Smooth muscle cell (in vitro differentiated cells): ENCODE data around the gene MPC1. TPM values are rescaled to one million over a fixed set of nuclear protein-coding genes. Genes with fewer than 3 reads are reported as not detected.

Experiments used
- DNase-seq: peaks from one replicate; lab custom pipeline; 2025; ENCODE audit not compliant: unreplicated experiment; lab: John Stamatoyannopoulos, UW
- H2AFZ ChIP-seq: fragments of 200-600 bp; sonication (generic); 2 replicates; pipeline ENCODE4 v1.6.0; 2016; ENCODE audit warnings: antibody characterized with exemption, low read depth, mild to moderate bottlenecking
- H3F3A ChIP-seq: fragments of 200-600 bp; sonication (generic); 2 replicates; pipeline ENCODE4 v1.6.0; 2017; ENCODE audit warnings: antibody characterized with exemption, low read depth
- H3K27ac ChIP-seq: fragments of 200-600 bp; sonication (generic); 2 replicates; pipeline ENCODE4 v1.5.1; 2016; ENCODE audit warnings: low read depth, mild to moderate bottlenecking
- H3K27me3 ChIP-seq: fragments of 200-600 bp; sonication (generic); 2 replicates; pipeline ENCODE4 v1.6.1; 2016; ENCODE audit warnings: low read depth, mild to moderate bottlenecking
- H3K36me3 ChIP-seq: fragments of 200-600 bp; sonication (generic); 2 replicates; pipeline ENCODE4 v1.5.1; 2016; ENCODE audit warnings: low read depth
- H3K4me1 ChIP-seq: fragments of 200-600 bp; sonication (generic); 2 replicates; pipeline ENCODE4 v1.5.1; 2016; ENCODE audit warnings: low read depth
- H3K4me2 ChIP-seq: fragments of 200-600 bp; sonication (generic); 2 replicates; pipeline ENCODE4 v1.6.0; 2016; ENCODE audit warnings: mild to moderate bottlenecking
- H3K4me3 ChIP-seq: fragments of 200-600 bp; sonication (generic); 2 replicates; pipeline ENCODE4 v1.5.1; 2016; ENCODE audit warnings: mild to moderate bottlenecking
- H3K79me2 ChIP-seq: fragments of 200-600 bp; sonication (generic); 2 replicates; pipeline ENCODE4 v1.6.0; 2016; ENCODE audit warnings: low read depth, mild to moderate bottlenecking
- H3K9ac ChIP-seq: fragments of 200-600 bp; sonication (generic); 2 replicates; pipeline ENCODE4 v1.6.0; 2016; ENCODE audit warnings: low read depth
- H3K9me3 ChIP-seq: fragments of 200-600 bp; sonication (generic); replicated peaks from 2 replicates; pipeline ENCODE4 v1.5.1; 2016; ENCODE audit warnings: low read depth
- H4K20me1 ChIP-seq: fragments of 200-600 bp; sonication (generic); 2 replicates; pipeline ENCODE4 v1.6.0; 2016; ENCODE audit warnings: low read depth
- WGBS: methylation state at CpG from one replicate; pipeline ENCODE4 v1.1.7; 2016; ENCODE audit warnings: low lambda C conversion rate; 5-methylcytosine and 5-hydroxymethylcytosine counted together
- polyA plus RNA-seq: library from polyadenylated mRNA; unstranded; fragments of >200 nt; fragmentation: Nextera tagmentation; extraction: Ambion mirVana; gene quantifications from 2 replicates; pipeline ENCODE4 v1.2.1, GENCODE V29; 2016
- total RNA-seq: library from RNA; depleted of rRNA; stranded (reverse); fragments of >200 nt; gene quantifications from 2 replicates; pipeline ENCODE4 v1.2.3, GENCODE V29; 2014
- TF ChIP-seq, protein P1 (sequence below): fragments of 200-600 bp; sonication (generic); IDR thresholded peaks from 2 replicates; pipeline ENCODE4 v1.5.1; 2017; ENCODE audit warnings: borderline replicate concordance, mild to moderate bottlenecking, antibody characterized with exemption; ENCODE audit not compliant: insufficient read depth, poor library complexity, severe bottlenecking

The MPC1 gene
- total RNA-seq (36.5 and 49.0 TPM in 2 replicates), polyA plus RNA-seq (52.3 and 57.4 TPM in 2 replicates)

DNA sequence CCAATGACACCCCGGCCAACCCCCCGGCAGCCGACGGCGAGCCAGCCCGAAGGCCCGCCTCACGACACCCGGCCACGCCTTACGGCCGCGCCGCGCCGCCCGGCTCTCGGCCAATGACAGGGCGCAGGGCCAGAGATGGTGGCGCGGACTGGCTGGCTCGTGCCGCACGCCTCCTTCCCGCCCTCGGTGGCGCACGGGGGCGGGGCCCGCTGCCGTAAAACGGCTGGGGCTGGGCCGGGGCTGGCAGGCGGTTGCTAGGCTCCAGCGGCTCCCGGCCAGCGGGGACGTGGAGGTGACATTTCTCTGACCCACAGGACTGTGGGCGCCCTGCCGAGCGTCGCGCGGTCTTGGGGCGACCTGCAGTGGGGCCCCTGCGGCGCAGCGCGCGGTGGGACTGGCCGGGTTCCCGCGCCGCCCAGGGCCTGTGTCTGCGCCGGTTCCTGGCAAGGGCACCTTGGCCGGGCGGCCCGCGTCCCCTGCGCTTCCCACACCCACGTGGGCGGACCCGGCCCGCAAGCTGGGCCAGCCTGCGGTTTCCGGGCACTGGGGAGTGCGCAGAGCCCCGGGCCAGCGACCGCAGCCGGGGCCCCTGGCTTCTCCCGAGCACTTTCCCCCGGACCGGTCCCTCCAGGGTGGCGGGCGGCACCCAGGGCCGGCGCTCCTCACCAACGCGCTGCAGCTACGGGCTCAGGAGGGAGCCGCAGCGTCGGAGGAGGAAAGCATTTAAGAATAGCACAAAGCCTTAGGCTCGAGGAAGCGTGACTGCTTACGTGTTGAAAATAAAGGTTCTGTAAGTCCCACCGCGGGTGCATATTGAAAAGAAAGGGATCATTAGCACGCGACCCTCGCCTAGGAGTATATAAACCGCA is at the start of gene MPC1:
Gene MPC1 (minus strand): TSS at position 8 of the 869 bp plus-strand sequence. CDS start 64 bp downstream, outside the sequence.
- peak within 1 kb of the TSS; percentile 78 for H3K9ac ChIP-seq
- H3K36me3 ChIP-seq = no peaks in the 10 kb centered on the region
- peaks cover 6% of the 10 kb centered on the region for H3K4me1 ChIP-seq
- H2AFZ ChIP-seq = peak within 1 kb of the TSS; percentile 96
- H3K9me3 ChIP-seq = no peaks in the 10 kb centered on the region
- TF ChIP-seq, protein P1, sequence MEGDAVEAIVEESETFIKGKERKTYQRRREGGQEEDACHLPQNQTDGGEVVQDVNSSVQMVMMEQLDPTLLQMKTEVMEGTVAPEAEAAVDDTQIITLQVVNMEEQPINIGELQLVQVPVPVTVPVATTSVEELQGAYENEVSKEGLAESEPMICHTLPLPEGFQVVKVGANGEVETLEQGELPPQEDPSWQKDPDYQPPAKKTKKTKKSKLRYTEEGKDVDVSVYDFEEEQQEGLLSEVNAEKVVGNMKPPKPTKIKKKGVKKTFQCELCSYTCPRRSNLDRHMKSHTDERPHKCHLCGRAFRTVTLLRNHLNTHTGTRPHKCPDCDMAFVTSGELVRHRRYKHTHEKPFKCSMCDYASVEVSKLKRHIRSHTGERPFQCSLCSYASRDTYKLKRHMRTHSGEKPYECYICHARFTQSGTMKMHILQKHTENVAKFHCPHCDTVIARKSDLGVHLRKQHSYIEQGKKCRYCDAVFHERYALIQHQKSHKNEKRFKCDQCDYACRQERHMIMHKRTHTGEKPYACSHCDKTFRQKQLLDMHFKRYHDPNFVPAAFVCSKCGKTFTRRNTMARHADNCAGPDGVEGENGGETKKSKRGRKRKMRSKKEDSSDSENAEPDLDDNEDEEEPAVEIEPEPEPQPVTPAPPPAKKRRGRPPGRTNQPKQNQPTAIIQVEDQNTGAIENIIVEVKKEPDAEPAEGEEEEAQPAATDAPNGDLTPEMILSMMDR = no peak
- H3K27me3 ChIP-seq = no peaks in the 10 kb centered on the region
- no peaks in the 10 kb centered on the region for H3F3A ChIP-seq
- peaks cover 8% of the 10 kb centered on the region for H4K20me1 ChIP-seq
- WGBS = 1% methylated on average over 93 of the region's 94 CpGs
- peaks cover 4% of the 10 kb centered on the region for H3K79me2 ChIP-seq
- peak within 1 kb of the TSS; percentile 99 for H3K4me2 ChIP-seq
- peak within 1 kb of the TSS; percentile 82 for H3K27ac ChIP-seq
- peak; percentile 89 for DNase-seq
- peak within 1 kb of the TSS; percentile 98 for H3K4me3 ChIP-seq

- Histone ChIP-seq H4K20me1 (no peaks in the 10 kb centered on the region), H3K4me3 (no peak overlapping the region), H3K9ac (no peak overlapping the region), H3K36me3 (no peaks in the 10 kb centered on the region), H3K27me3 (no peaks in the 10 kb centered on the region), H2AFZ (no peak overlapping the region), H3K4me2 (no peak overlapping the region), H3F3A (no peaks in the 10 kb centered on the region), H3K9me3 (no peaks in the 10 kb centered on the region), H3K79me2 (no peaks in the 10 kb centered on the region), H3K4me1 (no peaks in the 10 kb centered on the region), H3K27ac (no peak overlapping the region)
- TF ChIP-seq, protein P1 = no peak
- DNase-seq = no peak
- WGBS = 97% methylated on average over 17 of the region's 17 CpGs
Observed at GRCh38 chr6:166430269-166430668, 47.5 kb upstream of the MPC1 start.

DNA sequence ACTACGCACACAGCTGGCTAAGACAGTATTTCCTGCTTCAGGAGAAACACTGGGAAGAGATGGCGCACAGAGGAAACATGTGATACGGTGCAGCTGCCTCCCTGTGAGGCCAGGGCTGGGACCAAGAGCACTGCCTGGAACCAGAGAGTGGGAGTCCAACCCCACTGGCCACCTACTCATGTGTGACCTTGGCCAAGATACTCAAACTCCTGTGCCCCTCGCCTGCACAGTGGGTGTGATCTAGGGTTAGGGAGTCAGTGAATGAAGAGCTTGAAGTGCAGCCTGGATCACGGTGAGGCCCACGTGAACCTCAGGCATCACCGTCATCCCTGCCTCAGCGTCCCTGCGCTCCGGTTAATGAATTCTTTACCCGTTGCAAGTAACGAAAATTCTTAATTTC is 41.7 kb upstream of the MPC1 start:
- Histone ChIP-seq H3K4me2 (no peak overlapping the region), H3K4me1 (no peaks in the 10 kb centered on the region), H3F3A (no peaks in the 10 kb centered on the region), H4K20me1 (no peaks in the 10 kb centered on the region), H3K27me3 (no peaks in the 10 kb centered on the region), H3K4me3 (no peak overlapping the region), H3K27ac (no peak overlapping the region), H2AFZ (no peak overlapping the region), H3K9me3 (no peaks in the 10 kb centered on the region), H3K9ac (no peak overlapping the region), H3K36me3 (no peaks in the 10 kb centered on the region), H3K79me2 (no peaks in the 10 kb centered on the region)
- WGBS = 92% methylated on average over 12 of the region's 12 CpGs
- TF ChIP-seq, protein P1 = no peak
- no peak for DNase-seq
